ENCODE results near the gene EPB41L5.

Gene EPB41L5

GRCh38 chr2:120028795-120029194 is 15.9 kb downstream of the EPB41L5 start:
- H3K4me3 ChIP-seq (ENCODE audit: low read depth, low read length), result no peak overlapping the region
- no peak for TF ChIP-seq CTCF (IDR thresholded peaks at IDR 0.05; ENCODE audit: insufficient read depth, low read length, missing control alignments)
- ChIA-PET CTCF (no interaction called here), POLR2A (no interaction called here)
- DNase-seq (ENCODE audit: low read depth, low spot score), result no peak

GRCh38 chr2:120029672-120030640 is 17.1 kb downstream of the EPB41L5 start:
- no peak for TF ChIP-seq CTCF (IDR thresholded peaks at IDR 0.05; ENCODE audit: insufficient read depth, low read length, missing control alignments)
- ChIA-PET POLR2A (no interaction called here), CTCF (no interaction called here)
- no peak for DNase-seq (ENCODE audit: low read depth, low spot score)
- H3K4me3 ChIP-seq (ENCODE audit: low read depth, low read length), result no peak overlapping the region

GRCh38 chr2:120032297-120032696 is 19.4 kb downstream of the EPB41L5 start:
- no peak for DNase-seq (ENCODE audit: low read depth, low spot score)
- POLR2A ChIA-PET, result no interaction called here

GRCh38 chr2:120034027-120034426 is 21.1 kb downstream of the EPB41L5 start:
- POLR2A ChIA-PET, result no interaction called here
- no peak for TF ChIP-seq CTCF (IDR thresholded peaks at IDR 0.05; ENCODE audit: insufficient read depth, low read length, missing control alignments)
- no peak for DNase-seq (ENCODE audit: low read depth, low spot score)
- CTCF ChIA-PET, result no interaction called here
- no peak overlapping the region for H3K4me3 ChIP-seq (ENCODE audit: low read depth, low read length)

More at GRCh38 chr2:120032297-120032696, 19.4 kb downstream of the EPB41L5 start:
- no peak overlapping the region for H3K4me3 ChIP-seq (ENCODE audit: low read depth, low read length)
- CTCF ChIA-PET, result interaction anchor here (1.0 kb wide), 1 partner anchor 143 kb away, joined by 4 read pairs; no protein-coding TSS in a partner anchor
- TF ChIP-seq CTCF (IDR thresholded peaks at IDR 0.05; ENCODE audit: insufficient read depth, low read length, missing control alignments), result no peak

- no peak overlapping the region for H3K4me3 ChIP-seq (ENCODE audit: low read depth, low read length)
- ChIA-PET CTCF (no interaction called here), POLR2A (no interaction called here)
- no peak for TF ChIP-seq CTCF (IDR thresholded peaks at IDR 0.05; ENCODE audit: insufficient read depth, low read length, missing control alignments)
- no peak for DNase-seq (ENCODE audit: low read depth, low spot score)
Observed at GRCh38 chr2:120034621-120035020, 21.7 kb downstream of the EPB41L5 start.

GRCh38 chr2:120036145-120036544 is 23.3 kb downstream of the EPB41L5 start:
- CTCF ChIA-PET, result no interaction called here
- POLR2A ChIA-PET, result no interaction called here
- no peak for DNase-seq (ENCODE audit: low read depth, low spot score)
- no peak for TF ChIP-seq CTCF (IDR thresholded peaks at IDR 0.05; ENCODE audit: insufficient read depth, low read length, missing control alignments)
- H3K4me3 ChIP-seq (ENCODE audit: low read depth, low read length), result no peak overlapping the region
